Activated naive CD4-positive, alpha-beta T cell treated with anti-CD3 and anti-CD28 coated beads, Interleukin-2, amount 50 U/mL, for 72 hours (primary cell): ENCODE measurements around the gene GGT7. TPM values are rescaled to one million over a fixed set of nuclear protein-coding genes. Genes with fewer than 3 reads are reported as not detected.
"Not testable (repeated sequence)": the region's sequence is repeated elsewhere in the genome, so short reads cannot be mapped to it uniquely, and the experiment has no call there.

Experiments used
- ATAC-seq, 2 donors: fragments of 150-1000 bp; cut with Tn5 transposase; 2 replicates each; pipeline ENCODE4 v1.10.0; 2021; ENCODE audit warnings: mild to moderate bottlenecking in 2 of 2, moderate library complexity in 2 of 2
- DNase-seq, 2 donors: peaks; one replicate each; pipeline ENCODE4 v3.0.0; 2021 to 2022; ENCODE audit warnings: low spot score in 2 of 2
- H3K27ac Mint-ChIP-seq, 2 donors: one replicate each; pipeline ENCODE4 v1.8.0; 2022; ENCODE audit warnings: mild to moderate bottlenecking in 2 of 2, mixed read lengths in 2 of 2
- H3K36me3 Mint-ChIP-seq, 2 donors: one replicate each; pipeline ENCODE4 v1.8.0; 2022; ENCODE audit warnings: mixed read lengths in 2 of 2
- H3K9me3 Mint-ChIP-seq, 2 donors: one replicate each; pipeline ENCODE4 v1.8.0; 2022; ENCODE audit warnings: mixed read lengths in 2 of 2
- total RNA-seq, 2 donors: library from RNA; stranded (reverse); gene quantifications; one replicate each; pipeline ENCODE4 v1.2.3, GENCODE V29; 2022

Gene GGT7
- total RNA-seq = 10 to 100 TPM; 15.8 to 22.4 TPM

GRCh38 chr20:34872622-34873224, at the start of gene GGT7:
Gene GGT7, minus strand, starts transcription at chr20:34872856. Its CDS starts 41 bp downstream, at chr20:34872815.
- DNase-seq (peak; percentile 83 to 90), ATAC-seq (peak; percentile 52 to 62)
- Mint-ChIP-seq H3K36me3 (peaks cover 0 to 8% of the 10 kb centered on the region in 2 donors), H3K27ac (peak within 1 kb of the TSS; percentile 82 to 89), H3K9me3 (no peaks in the 10 kb centered on the region)

GRCh38 chr20:34921436-34921835, 48.8 kb upstream of the GGT7 start:
- ATAC-seq (peak in 1 of 2 donors; percentile 17), DNase-seq (no peak)
- Mint-ChIP-seq H3K9me3 (peaks cover 0 to 13% of the 10 kb centered on the region in 2 donors), H3K36me3 (peaks cover 5 to 51% of the 10 kb centered on the region in 2 donors), H3K27ac (no peak overlapping the region)

GRCh38 chr20:34920055-34920454, 47.4 kb upstream of the GGT7 start:
- Mint-ChIP-seq H3K27ac (peak overlapping the region in 1 of 2 donors; percentile 18), H3K9me3 (peaks cover 0 to 13% of the 10 kb centered on the region in 2 donors), H3K36me3 (peaks cover 5 to 51% of the 10 kb centered on the region in 2 donors)
- ATAC-seq = peak; percentile 68 to 75
- DNase-seq = peak in 1 of 2 donors; percentile 18

GRCh38 chr20:34916774-34917354, 44.2 kb upstream of the GGT7 start:
- ATAC-seq (no peak), DNase-seq (no peak)
- H3K36me3 Mint-ChIP-seq = peaks cover 5 to 50% of the 10 kb centered on the region in 2 donors
- H3K27ac Mint-ChIP-seq = peak overlapping the region in 1 of 2 donors; percentile 84
- peaks cover 0 to 13% of the 10 kb centered on the region in 2 donors for H3K9me3 Mint-ChIP-seq

GRCh38 chr20:34915749-34916455, 43.2 kb upstream of the GGT7 start:
- peaks cover 5 to 47% of the 10 kb centered on the region in 2 donors for H3K36me3 Mint-ChIP-seq
- no peak for ATAC-seq
- peak overlapping the region in 1 of 2 donors; percentile 0 for H3K27ac Mint-ChIP-seq
- DNase-seq = no peak
- peaks cover 0 to 13% of the 10 kb centered on the region in 2 donors for H3K9me3 Mint-ChIP-seq

- no peak for ATAC-seq
Observed at GRCh38 chr20:34915131-34915530, 42.5 kb upstream of the GGT7 start.

GRCh38 chr20:34907616-34908469, 35.2 kb upstream of the GGT7 start:
- Mint-ChIP-seq H3K36me3 (peaks cover 0 to 7% of the 10 kb centered on the region in 2 donors), H3K9me3 (no peaks in the 10 kb centered on the region), H3K27ac (no peak overlapping the region)
- ATAC-seq = no peak
- DNase-seq = no peak

More at GRCh38 chr20:34915131-34915530, 42.5 kb upstream of the GGT7 start:
- Mint-ChIP-seq H3K27ac (peak overlapping the region in 1 of 2 donors; percentile 24), H3K9me3 (peaks cover 0 to 10% of the 10 kb centered on the region in 2 donors), H3K36me3 (peaks cover under 1 to 39% of the 10 kb centered on the region in 2 donors)
- DNase-seq = no peak

- DNase-seq (no peak), ATAC-seq (no peak)
- Mint-ChIP-seq H3K27ac (no peak overlapping the region), H3K36me3 (no peaks in the 10 kb centered on the region), H3K9me3 (no peaks in the 10 kb centered on the region)
Observed at GRCh38 chr20:34904202-34904621, 31.6 kb upstream of the GGT7 start.

- ATAC-seq, H3K27ac Mint-ChIP-seq: not testable (repeated sequence)
Observed at GRCh38 chr20:34898731-34899130, 26.1 kb upstream of the GGT7 start.

GRCh38 chr20:34898129-34898528, 25.5 kb upstream of the GGT7 start:
- H3K9me3 Mint-ChIP-seq, H3K27ac Mint-ChIP-seq, DNase-seq, H3K36me3 Mint-ChIP-seq, ATAC-seq: not testable (repeated sequence)

More at GRCh38 chr20:34898731-34899130, 26.1 kb upstream of the GGT7 start:
- not testable (repeated sequence) for H3K36me3 Mint-ChIP-seq, DNase-seq, H3K9me3 Mint-ChIP-seq

- Mint-ChIP-seq H3K9me3 (no peaks in the 10 kb centered on the region), H3K27ac (peak overlapping the region in 1 of 2 donors; percentile 7), H3K36me3 (peaks cover 0 to 6% of the 10 kb centered on the region in 2 donors)
- ATAC-seq (no peak), DNase-seq (no peak)
Observed at GRCh38 chr20:34896086-34896621, 23.5 kb upstream of the GGT7 start.

- Mint-ChIP-seq H3K27ac (no peak overlapping the region), H3K36me3 (peaks cover 0 to 6% of the 10 kb centered on the region in 2 donors), H3K9me3 (no peaks in the 10 kb centered on the region)
- ATAC-seq (no peak), DNase-seq (no peak)
Observed at GRCh38 chr20:34895465-34895864, 22.8 kb upstream of the GGT7 start.

- no peak for ATAC-seq
- DNase-seq = no peak
- H3K36me3 Mint-ChIP-seq = peaks cover 0 to 8% of the 10 kb centered on the region in 2 donors
- H3K27ac Mint-ChIP-seq = no peak overlapping the region
- H3K9me3 Mint-ChIP-seq = no peaks in the 10 kb centered on the region
Observed at GRCh38 chr20:34894723-34895122, 22.1 kb upstream of the GGT7 start.

- no peak for DNase-seq
Observed at GRCh38 chr20:34892671-34893070, 20.0 kb upstream of the GGT7 start.

GRCh38 chr20:34891166-34892062, 18.8 kb upstream of the GGT7 start:
- DNase-seq (no peak), ATAC-seq (peak; percentile 96)
- peaks cover 0 to 23% of the 10 kb centered on the region in 2 donors for H3K36me3 Mint-ChIP-seq
- peaks cover 0 to 9% of the 10 kb centered on the region in 2 donors for H3K9me3 Mint-ChIP-seq
- peak overlapping the region; percentile 81 to 82 for H3K27ac Mint-ChIP-seq

More at GRCh38 chr20:34892671-34893070, 20.0 kb upstream of the GGT7 start:
- peaks cover 0 to 9% of the 10 kb centered on the region in 2 donors for H3K9me3 Mint-ChIP-seq
- peak overlapping the region; percentile 81 to 82 for H3K27ac Mint-ChIP-seq
- no peak for ATAC-seq
- peaks cover 0 to 19% of the 10 kb centered on the region in 2 donors for H3K36me3 Mint-ChIP-seq
